T-helper 22 cell (primary cell): Measurements from ENCODE around the gene GK.
"Not testable (repeated sequence)": the region's sequence is repeated elsewhere in the genome, so short reads cannot be mapped to it uniquely, and the experiment has no call there.

Source experiments
- DNase-seq: peaks from one replicate; pipeline ENCODE4 v3.0.0-alpha.2; 2020; ENCODE audit warnings: low read depth

The GK gene

DNA sequence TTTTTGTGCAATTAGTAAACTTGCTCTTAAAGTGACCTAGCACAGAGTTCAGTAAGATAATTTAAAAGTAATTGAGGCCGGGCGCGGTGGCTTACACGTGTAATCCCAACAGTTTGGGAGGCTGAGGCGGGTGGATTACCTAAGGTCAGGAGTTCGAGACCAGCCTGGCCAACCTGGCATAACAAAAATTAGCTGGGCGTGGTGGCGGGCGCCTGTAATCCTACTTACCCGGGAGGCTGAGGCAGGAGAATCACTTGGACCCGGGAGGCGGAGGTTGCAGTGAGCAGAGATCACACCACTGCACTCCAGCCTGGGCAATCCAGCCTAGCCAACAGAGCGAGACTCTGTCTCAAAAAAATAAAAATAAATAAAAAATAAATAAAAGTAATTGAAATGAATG lies 1.2 kb downstream of the GK start:
- DNase-seq: not testable (repeated sequence)

DNA sequence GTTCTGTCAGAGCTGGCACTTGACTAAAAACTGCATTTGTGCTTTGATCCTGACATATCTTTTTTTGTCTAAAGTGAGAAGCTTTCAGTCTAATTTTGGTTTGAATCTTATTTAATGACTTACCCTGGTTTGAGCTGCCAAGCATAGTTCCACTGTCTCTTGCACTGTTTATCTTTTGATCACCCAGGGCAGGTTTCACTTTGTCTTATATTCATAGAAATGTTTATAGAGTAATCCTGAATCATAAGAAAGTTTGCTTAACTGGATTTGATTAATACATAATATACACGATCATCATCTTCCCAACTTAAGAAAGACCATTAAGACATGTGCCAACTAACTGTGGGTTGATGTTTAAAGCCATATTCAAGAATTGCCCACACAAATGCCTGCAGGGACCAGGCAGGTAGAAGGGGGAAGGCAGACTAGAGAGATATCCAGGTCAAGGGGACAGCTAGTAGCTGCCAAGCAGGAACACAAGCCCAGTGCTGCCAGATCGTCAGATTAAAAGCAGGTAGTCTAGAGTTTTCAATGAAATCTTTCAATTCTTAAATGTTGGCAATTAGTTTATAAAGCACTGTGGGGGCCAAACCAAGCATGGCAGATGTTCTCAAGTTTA lies 1.9 kb downstream of the GK start:
- no peak for DNase-seq

GRCh38 chrX:30655991-30656390 lies 2.8 kb downstream of the GK start:
- no peak for DNase-seq

DNA sequence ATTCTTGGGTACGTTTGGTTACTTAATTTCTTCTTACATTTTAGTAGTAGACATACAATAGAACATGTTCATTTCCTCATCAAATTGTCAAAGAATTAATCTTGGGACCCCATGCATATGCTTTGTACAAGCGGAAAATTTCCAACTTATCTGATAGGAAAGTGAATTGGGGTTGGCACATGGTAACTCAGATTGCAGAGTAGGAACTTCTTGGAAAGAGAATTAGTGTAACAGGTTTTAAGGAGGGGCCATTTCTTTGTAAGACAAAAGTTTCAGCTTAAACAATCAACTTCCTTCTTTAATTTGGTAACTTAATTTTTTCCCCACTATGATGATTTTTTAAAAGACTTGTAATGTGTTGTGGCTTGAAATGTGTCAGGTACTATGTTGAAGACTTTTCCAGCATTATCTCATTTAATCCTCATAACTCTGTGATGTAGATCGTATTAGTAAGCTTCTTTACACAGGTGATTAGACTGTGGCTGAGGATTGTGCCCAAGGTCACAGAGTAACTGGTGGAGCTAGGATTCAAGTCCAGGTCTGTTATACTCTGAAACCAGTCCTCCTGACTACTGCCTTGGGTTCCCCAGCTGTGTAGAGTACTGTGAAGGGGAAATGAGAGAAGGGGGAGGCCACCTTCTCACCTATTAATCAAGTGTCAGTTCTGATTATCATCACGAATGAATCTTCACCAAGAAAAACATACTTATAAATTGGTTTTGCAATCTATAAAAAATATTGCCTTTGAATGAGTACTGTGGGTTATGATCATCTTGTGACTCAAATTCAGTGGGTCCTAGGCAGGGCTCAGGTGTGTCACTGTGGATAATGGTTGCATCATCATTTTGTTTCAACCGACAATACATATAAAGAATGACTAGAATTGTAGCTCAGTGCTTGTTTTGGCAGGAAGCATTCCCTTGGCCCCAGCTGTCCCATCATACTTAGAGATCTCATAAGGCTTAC lies 4.3 kb downstream of the GK start:
- DNase-seq: no peak

DNA sequence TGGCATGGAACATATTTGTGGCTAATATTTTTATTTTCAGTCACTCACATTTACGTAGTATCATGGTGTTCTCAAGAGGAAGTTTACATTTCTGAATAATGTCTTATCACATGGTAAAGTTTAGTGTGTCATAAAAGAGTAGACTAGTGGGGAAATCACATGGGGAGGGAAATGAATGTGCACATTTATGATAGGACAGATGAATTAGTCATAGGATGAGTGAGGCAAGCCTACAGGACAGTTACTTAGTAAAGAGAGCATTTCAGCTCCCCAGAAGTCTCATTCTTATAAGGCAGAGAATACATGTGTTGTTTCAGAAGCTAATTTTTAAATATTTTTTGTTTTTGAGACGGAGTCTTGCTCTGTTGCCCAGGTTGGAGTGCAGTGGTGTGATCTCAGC lies 6.2 kb downstream of the GK start:
- DNase-seq: no peak

- no peak for DNase-seq
Observed at GRCh38 chrX:30661228-30661627, 8.0 kb downstream of the GK start.

GRCh38 chrX:30663322-30663721 lies 10.1 kb downstream of the GK start:
- no peak for DNase-seq

DNA sequence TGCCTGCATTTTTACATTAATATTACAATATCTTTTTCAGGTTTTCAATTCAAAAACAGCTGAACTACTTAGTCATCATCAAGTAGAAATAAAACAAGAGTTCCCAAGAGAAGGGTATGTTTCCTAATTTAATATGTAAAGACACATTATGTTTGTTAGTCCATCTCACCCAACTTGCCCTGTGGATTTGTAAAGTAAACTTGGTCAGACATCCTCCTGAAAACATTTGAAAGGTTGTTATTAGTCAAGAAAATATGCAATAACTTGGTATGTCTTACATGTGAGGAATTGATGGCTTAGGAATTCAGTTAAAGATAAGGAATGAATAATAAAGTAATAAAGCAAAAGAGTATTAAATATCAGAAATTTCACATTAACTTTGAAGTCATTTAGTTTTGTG lies 12.2 kb downstream of the GK start:
- no peak for DNase-seq

- no peak for DNase-seq
Observed at GRCh38 chrX:30666094-30666493, 12.9 kb downstream of the GK start.

DNA sequence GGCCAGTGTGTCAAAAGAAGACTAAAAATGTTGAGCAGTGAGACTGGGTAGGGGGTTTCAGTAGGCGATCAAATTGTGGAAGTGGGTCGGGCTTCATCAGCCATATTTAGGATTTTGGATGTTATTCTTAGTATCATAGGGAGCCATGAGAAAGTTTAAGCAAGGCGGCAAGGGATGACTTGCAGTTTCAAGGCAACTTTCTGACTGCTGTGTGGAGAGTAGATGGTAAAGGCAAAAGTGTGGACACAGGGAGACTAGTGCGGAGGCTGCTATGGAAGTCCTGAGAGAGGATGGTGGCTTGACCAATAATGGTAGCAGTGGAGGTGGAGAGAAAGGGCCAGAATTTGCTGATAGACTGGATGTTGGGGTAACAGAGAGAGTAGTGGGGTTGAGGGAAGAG lies 15.4 kb downstream of the GK start:
- no peak for DNase-seq

DNA sequence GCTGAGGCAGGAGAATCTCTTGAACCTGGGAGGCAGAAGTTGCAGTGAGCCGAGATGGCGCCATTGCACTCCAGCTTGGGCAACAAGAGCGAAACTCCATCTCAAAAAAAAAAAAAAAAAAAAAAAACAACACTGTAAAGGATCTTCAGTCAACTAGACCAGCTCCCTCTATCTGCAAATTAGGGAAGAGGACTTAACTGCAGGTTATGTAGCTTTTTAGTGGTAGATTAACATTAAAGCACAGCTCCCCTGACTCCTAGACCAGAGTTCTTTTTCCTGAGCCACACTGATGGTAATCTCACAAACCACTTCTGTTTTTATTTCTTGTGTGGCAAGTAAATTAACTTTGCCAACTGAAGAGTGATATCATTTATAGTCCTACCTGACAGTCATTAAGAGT lies 18.0 kb downstream of the GK start:
- not testable (repeated sequence) for DNase-seq

DNA sequence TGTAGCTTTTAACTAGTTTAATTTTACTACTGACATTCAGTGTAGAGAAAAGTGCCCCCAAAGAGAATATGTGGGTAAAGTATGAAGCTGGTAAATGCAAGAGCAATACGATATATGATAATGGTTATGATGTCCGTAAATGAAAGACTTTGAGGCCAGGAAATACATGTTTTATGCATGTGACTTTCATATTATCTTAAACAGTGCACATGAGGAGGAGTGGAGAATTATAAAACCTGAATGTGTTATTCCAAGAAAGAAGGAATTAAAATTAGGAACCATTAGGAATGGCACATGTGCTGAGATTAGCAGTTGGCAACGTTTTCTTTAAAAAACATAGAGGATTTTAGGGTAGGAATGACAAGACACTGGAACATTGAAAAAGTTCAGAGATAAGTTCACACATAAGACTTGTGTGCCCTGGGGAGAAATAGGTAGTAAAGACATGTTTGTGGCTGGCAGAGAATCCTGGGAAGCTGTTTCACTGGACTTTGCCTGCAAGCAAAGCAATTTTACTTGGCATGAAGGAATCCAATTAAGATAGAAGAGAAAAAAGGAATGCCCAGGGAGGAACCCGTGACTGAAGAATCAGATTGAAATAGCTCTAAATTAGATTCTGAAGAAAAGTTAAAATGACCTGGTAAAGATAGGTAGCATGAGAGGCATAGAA lies 20.0 kb downstream of the GK start:
- no peak for DNase-seq

DNA sequence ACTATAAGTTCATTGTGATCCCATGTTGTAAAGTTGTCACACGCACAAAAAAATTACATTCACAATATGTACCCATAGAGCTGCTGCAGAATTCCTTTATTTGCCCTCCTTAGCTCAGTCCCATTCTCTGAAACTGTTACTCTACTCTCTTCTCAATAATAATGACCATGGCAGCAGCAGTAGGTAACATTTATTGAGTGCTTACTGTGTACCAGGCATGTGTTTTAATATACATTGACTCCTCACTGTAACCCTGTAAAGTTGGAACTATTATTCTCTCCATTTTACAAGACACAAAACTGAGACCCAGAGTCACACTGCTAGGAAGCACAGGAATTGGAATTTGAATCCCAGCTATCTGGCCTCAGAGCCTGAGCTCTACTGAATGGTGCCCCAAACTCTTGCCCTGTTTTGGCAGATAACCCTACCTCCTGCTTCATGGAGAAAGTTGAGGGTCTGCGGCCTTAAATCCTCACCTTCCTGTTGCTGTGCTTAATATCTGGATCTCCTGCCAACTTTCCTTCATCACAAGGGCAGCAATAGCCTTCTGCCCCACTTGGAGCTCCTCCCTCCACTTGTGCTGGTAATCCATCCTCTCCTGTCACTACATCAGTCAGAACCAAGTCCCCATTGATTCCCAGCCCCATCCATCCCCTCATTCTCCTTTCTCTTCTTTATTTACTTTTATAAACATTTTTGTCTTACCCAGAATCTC lies 20.8 kb downstream of the GK start:
- no peak for DNase-seq

GRCh38 chrX:30674799-30675198 lies 21.6 kb downstream of the GK start:
- DNase-seq: no peak

GRCh38 chrX:30679369-30679768 lies 26.1 kb downstream of the GK start:
- no peak for DNase-seq

- no peak for DNase-seq
Observed at GRCh38 chrX:30680618-30681017, 27.4 kb downstream of the GK start.

DNA sequence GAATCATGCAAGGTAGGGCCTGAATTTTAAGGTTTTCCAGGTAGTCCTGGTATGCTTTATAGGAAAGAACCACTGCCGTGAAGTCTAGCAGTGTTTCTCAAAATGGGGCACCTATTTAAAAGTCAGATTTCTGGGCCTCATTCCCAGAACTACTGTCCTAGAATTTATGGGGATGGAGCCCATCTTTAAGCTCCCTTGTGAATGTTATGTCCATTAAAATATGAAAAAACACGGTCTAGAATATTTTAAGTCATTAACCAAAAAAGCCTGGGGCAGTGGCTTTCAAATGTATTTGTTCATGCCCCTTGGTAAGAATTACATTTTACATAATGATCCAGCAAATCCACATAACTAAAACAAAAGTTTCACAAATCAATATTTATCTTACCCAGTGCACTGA lies 35.4 kb downstream of the GK start:
- no peak for DNase-seq

DNA sequence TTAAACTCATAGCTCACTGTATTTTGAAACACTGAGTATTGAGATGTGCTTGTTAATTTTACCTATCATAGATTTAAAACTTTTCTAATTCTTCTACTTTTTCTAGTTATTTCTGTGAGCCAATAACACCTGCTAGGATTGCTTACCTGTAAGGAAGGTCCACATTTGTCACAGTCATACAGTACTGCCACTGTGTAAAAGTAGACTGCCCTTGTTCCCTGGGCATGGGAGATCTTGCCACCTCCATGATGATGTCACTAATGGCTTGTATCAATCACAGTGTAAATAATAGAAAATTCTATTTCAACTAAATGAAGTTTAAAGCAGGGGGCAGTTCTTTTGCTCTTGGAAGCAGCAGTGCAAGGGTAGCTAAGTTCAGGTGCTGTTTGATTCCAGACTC lies 35.9 kb downstream of the GK start:
- DNase-seq: no peak

GRCh38 chrX:30690330-30690729 lies 37.1 kb downstream of the GK start:
- no peak for DNase-seq

- no peak for DNase-seq
Observed at GRCh38 chrX:30693999-30694650, 40.9 kb downstream of the GK start.

- DNase-seq: no peak
Observed at GRCh38 chrX:30702736-30703135, 49.5 kb downstream of the GK start.

- no peak for DNase-seq
Observed at GRCh38 chrX:30706216-30706775, 53.1 kb downstream of the GK start.
